Measurements from ENCODE around the gene DNAJC2. TPM values are rescaled to one million over a fixed set of nuclear protein-coding genes. Genes with fewer than 3 reads are reported as not detected.

Gene DNAJC2
- total RNA-seq, 1 donor from 2014 or later = 7.6 TPM

GRCh38 chr7:103338864-103339263 lies 5.7 kb downstream of the DNAJC2 start:
- Histone ChIP-seq H3K27ac (no peak overlapping the region), H3K4me1 (peaks cover 0 to 6% of the 10 kb centered on the region in 2 donors), H3K9me3 (no peaks in the 10 kb centered on the region), H3K36me3 (peaks cover 41 to 59% of the 10 kb centered on the region in 2 donors), H3K4me3 (no peak overlapping the region), H3K27me3 (no peaks in the 10 kb centered on the region)
- intact Hi-C loops (cut with DNase I) = no loop called here
- TF ChIP-seq, protein P1, sequence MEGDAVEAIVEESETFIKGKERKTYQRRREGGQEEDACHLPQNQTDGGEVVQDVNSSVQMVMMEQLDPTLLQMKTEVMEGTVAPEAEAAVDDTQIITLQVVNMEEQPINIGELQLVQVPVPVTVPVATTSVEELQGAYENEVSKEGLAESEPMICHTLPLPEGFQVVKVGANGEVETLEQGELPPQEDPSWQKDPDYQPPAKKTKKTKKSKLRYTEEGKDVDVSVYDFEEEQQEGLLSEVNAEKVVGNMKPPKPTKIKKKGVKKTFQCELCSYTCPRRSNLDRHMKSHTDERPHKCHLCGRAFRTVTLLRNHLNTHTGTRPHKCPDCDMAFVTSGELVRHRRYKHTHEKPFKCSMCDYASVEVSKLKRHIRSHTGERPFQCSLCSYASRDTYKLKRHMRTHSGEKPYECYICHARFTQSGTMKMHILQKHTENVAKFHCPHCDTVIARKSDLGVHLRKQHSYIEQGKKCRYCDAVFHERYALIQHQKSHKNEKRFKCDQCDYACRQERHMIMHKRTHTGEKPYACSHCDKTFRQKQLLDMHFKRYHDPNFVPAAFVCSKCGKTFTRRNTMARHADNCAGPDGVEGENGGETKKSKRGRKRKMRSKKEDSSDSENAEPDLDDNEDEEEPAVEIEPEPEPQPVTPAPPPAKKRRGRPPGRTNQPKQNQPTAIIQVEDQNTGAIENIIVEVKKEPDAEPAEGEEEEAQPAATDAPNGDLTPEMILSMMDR (IDR thresholded peaks at IDR 0.05) = no peak
- no peak for DNase-seq (ENCODE audit: low spot score in 2 of 2)

DNA sequence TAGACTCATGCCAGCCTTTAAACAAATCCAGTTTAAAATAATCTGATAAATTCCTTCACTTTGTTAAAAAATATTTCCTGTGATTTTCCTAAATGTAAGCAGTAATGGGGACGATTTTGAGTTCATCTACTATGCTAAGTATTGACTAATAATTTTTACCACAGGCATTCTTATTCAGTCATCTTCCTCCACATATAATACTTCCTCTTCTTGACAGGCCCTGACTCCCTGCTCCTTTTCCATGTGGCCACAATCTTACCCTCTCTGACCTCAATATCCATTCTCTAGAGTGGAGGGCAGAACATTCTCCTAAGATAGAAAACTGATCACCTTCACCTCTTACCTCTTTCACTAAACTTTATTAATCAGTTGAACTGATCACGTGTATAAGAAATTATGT lies 7.8 kb downstream of the DNAJC2 start:
- DNase-seq (ENCODE audit: low spot score in 2 of 2) = no peak
- peaks cover 41 to 59% of the 10 kb centered on the region in 2 donors for H3K36me3 ChIP-seq
- no peaks in the 10 kb centered on the region for H3K27me3 ChIP-seq
- TF ChIP-seq, protein P1 (IDR thresholded peaks at IDR 0.05) = no peak
- no peaks in the 10 kb centered on the region for H3K9me3 ChIP-seq
- intact Hi-C loops (cut with DNase I) = no loop called here
- H3K4me1 ChIP-seq = no peaks in the 10 kb centered on the region
- H3K4me3 ChIP-seq = no peak overlapping the region
- H3K27ac ChIP-seq = no peak overlapping the region

DNA sequence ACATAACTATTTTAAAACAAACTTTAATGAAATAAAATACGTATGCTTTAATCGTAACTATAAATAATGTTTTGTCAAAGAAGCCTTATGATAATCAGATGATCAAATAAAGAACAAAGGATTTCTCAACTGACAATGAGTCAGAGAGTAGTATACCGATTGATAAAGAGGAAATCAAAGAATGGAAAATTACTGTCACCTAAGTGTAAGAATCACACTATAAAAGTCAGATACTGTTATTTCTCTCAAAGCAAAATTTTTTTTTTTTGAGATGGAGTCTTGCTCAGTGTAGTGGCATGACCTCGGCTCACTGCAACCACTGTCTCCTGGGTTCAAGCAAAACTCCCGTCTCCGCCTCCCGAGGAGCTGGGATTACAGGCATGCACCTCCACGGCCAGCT lies 18.8 kb downstream of the DNAJC2 start:
- intact Hi-C loops (cut with DNase I) = no loop called here
- DNase-seq (ENCODE audit: low spot score in 2 of 2) = no peak
- no peaks in the 10 kb centered on the region for H3K9me3 ChIP-seq
- no peak overlapping the region for H3K4me3 ChIP-seq
- TF ChIP-seq, protein P1 (IDR thresholded peaks at IDR 0.05) = no peak
- H3K27ac ChIP-seq = no peak overlapping the region
- H3K27me3 ChIP-seq = no peaks in the 10 kb centered on the region
- peaks cover 50 to 72% of the 10 kb centered on the region in 2 donors for H3K36me3 ChIP-seq
- H3K4me1 ChIP-seq = no peaks in the 10 kb centered on the region

DNA sequence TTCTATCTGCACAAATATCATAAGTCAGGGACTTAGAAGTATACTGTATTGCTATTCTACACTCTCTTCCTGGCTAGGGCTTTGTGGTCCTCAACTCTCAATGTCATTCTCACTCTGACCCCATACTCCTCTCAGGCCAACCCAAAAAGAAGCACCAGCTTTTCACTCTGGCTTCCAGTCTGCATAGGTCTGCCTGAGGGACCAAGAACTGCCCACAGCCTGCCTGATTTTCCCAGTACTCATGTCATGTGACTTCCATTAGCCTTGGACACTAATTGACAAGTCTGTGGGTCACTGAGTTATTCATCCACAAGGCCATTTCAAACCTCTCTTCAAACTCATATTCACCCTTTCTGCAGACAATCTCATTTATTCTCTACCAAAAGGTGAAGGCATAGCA lies 27.6 kb downstream of the DNAJC2 start:
- TF ChIP-seq, protein P1 (IDR thresholded peaks at IDR 0.05) = no peak
- Histone ChIP-seq H3K9me3 (no peaks in the 10 kb centered on the region), H3K4me3 (no peak overlapping the region), H3K27me3 (no peaks in the 10 kb centered on the region), H3K36me3 (peaks cover 75 to 98% of the 10 kb centered on the region in 2 donors), H3K4me1 (no peaks in the 10 kb centered on the region), H3K27ac (no peak overlapping the region)
- intact Hi-C loops (cut with DNase I) = no loop called here
- no peak for DNase-seq (ENCODE audit: low spot score in 2 of 2)

DNA sequence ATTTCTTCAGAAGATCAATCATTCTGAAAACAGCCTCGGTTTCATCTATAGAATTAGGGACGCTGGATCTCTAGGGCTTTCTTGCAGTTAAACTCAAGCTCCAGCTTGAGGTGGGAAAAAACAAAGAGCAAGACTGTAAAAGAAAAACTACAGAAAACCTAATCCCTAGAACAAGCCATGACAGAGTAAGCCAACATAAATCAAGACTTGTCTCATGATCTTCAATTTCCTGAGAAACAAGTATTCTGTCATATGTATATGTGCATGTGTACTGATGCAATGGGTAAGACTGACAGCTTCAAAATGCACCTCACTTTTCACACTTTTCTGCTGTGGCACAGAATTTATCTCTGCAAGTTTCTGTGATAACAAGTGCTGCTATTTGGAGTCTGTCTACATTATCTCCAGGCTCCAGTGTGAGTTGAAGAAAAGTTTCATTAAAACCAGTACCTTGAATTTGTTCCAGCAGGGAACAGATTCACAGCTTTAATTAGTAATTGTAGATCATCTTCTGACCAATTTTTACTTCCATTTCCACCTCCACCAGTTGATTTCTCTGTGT lies 28.1 kb downstream of the DNAJC2 start:
- intact Hi-C loops (cut with DNase I) = no loop called here
- Histone ChIP-seq H3K36me3 (peaks cover 75 to 98% of the 10 kb centered on the region in 2 donors), H3K4me1 (no peaks in the 10 kb centered on the region)

More for the DNA sequence above, 28.1 kb downstream of the DNAJC2 start:
- DNase-seq (ENCODE audit: low spot score in 2 of 2) = no peak
- H3K27me3 ChIP-seq = no peaks in the 10 kb centered on the region
- H3K4me3 ChIP-seq = no peak overlapping the region
- no peaks in the 10 kb centered on the region for H3K9me3 ChIP-seq
- no peak overlapping the region for H3K27ac ChIP-seq
- TF ChIP-seq, protein P1 (IDR thresholded peaks at IDR 0.05) = no peak
